Keratinocyte (primary cell): ENCODE measurements around the gene SELENOT. TPM values are rescaled to one million over a fixed set of nuclear protein-coding genes. Genes with fewer than 3 reads are reported as not detected.

Experiments used
- DNase-seq: peaks from one replicate; pipeline ENCODE4 v3.0.0-alpha.2; 2011; ENCODE audit warnings: low read depth, missing footprints, low spot score
- FAIRE-seq: peaks from 2 replicates; lab custom pipeline; 2011; peaks lifted over from hg19 to GRCh38; lab: Jason Lieb, UNC
- H2AFZ ChIP-seq: 2 replicates; pipeline ENCODE4 v1.6.0; 2012; ENCODE audit warnings: low read length, control low read depth, inconsistent platforms; ENCODE audit not compliant: control insufficient read depth
- H3K27ac ChIP-seq: 2 replicates; pipeline ENCODE4 v1.5.1; 2011; ENCODE audit warnings: low read length; ENCODE audit not compliant: control insufficient read depth, insufficient read depth
- H3K27me3 ChIP-seq: 3 replicates; pipeline ENCODE4 v1.6.0; 2011; ENCODE audit warnings: low read length; ENCODE audit not compliant: control insufficient read depth, insufficient read depth; ENCODE audit errors: extremely low read depth
- H3K36me3 ChIP-seq, 2 experiments: 2 replicates in 1 of 2; 3 replicates in 1 of 2; pipeline ENCODE4 v1.5.1; 2011; ENCODE audit warnings: low read length in 2 of 2, mild to moderate bottlenecking in 1 of 2; ENCODE audit not compliant: control insufficient read depth in 2 of 2, insufficient read depth in 2 of 2; ENCODE audit errors: extremely low read depth in 1 of 2
- H3K4me1 ChIP-seq: 3 replicates; pipeline ENCODE4 v1.5.1; 2011; ENCODE audit warnings: low read length; ENCODE audit not compliant: control insufficient read depth, insufficient read depth; ENCODE audit errors: extremely low read depth
- H3K4me2 ChIP-seq: 3 replicates; pipeline ENCODE4 v1.6.0; 2011; ENCODE audit warnings: low read depth, low read length; ENCODE audit not compliant: control insufficient read depth, insufficient read depth; ENCODE audit errors: extremely low read depth
- H3K4me3 ChIP-seq, 3 experiments: fragments of 200-600 bp in 1 of 3; sonication (generic) in 1 of 3; 2 replicates in 2 of 3; 3 replicates in 1 of 3; pipeline ENCODE4 v1.5.1; 2011 to 2016; ENCODE audit warnings: low read length in 3 of 3, mild to moderate bottlenecking in 3 of 3, control low read depth in 2 of 3, inconsistent platforms in 1 of 3, low read depth in 1 of 3, mixed read lengths in 1 of 3, mixed run types in 1 of 3, moderate library complexity in 1 of 3; ENCODE audit not compliant: control insufficient read depth in 2 of 3, insufficient read depth in 2 of 3; ENCODE audit errors: extremely low read depth in 1 of 3
- H3K79me2 ChIP-seq: 2 replicates; pipeline ENCODE4 v1.6.0; 2012; ENCODE audit warnings: low read length; ENCODE audit not compliant: control insufficient read depth, insufficient read depth
- H3K9ac ChIP-seq: 3 replicates; pipeline ENCODE4 v1.6.0; 2011; ENCODE audit warnings: low read length; ENCODE audit not compliant: control insufficient read depth, insufficient read depth; ENCODE audit errors: extremely low read depth
- H3K9me1 ChIP-seq: 3 replicates; pipeline ENCODE4 v1.6.0; 2011; ENCODE audit warnings: low read length; ENCODE audit not compliant: control insufficient read depth, insufficient read depth; ENCODE audit errors: extremely low read depth
- H3K9me3 ChIP-seq: 2 replicates; pipeline ENCODE4 v1.5.1; 2012; ENCODE audit warnings: low read depth, low read length; ENCODE audit not compliant: control insufficient read depth
- H4K20me1 ChIP-seq: 3 replicates; pipeline ENCODE4 v1.6.0; 2011; ENCODE audit warnings: low read length; ENCODE audit not compliant: control insufficient read depth, insufficient read depth; ENCODE audit errors: extremely low read depth
- EZH2 ChIP-seq: IDR thresholded peaks from one replicate; pipeline ENCODE4 v1.6.1; 2012; ENCODE audit warnings: inconsistent platforms, mild to moderate bottlenecking, low read length, moderate library complexity
- dilution Hi-C: fragments of 300-500 bp; cut with MboI; formaldehyde crosslinking; loops from one replicate; pipeline ENCODE4 v1.7.0; 2020; ENCODE audit warnings: low sequenced_read_pairs; ENCODE audit not compliant: extremely low pct_ligation_motif_present
- polyA plus RNA-seq, 5 experiments: library from polyadenylated mRNA; depleted of rRNA in 3 of 5; stranded (reverse) in 3 of 5; stranded (forward) in 1 of 5; unstranded in 1 of 5; fragments of >200 nt; gene quantifications; 1 replicate in 1 of 5; 2 replicates in 3 of 5; 3 replicates in 1 of 5; pipeline versions ENCODE4 v1.2.1 to v1.2.3, GENCODE V29; 2011 to 2012; ENCODE audit warnings: missing spikeins in 2 of 5, low read depth in 1 of 5, low replicate concordance in 1 of 5
- TF ChIP-seq, protein P1 (sequence below), 3 experiments: IDR thresholded peaks in 1 of 3; conservative IDR thresholded peaks in 1 of 3; optimal IDR thresholded peaks in 1 of 3; 2 replicates in 2 of 3; 3 replicates in 1 of 3; pipeline versions ENCODE3 to v1.5.1; 2011; ENCODE audit warnings: low read length in 3 of 3, mild to moderate bottlenecking in 3 of 3, moderate library complexity in 2 of 3, control low read depth in 1 of 3, inconsistent platforms in 1 of 3; ENCODE audit not compliant: insufficient read depth in 2 of 3; ENCODE audit errors: extremely low read depth in 1 of 3

The SELENOT gene
- polyA plus RNA-seq, 1 donor (not counting 4 experiments of a cell fraction or from before 2014, with no cell fraction given): 597 TPM

DNA sequence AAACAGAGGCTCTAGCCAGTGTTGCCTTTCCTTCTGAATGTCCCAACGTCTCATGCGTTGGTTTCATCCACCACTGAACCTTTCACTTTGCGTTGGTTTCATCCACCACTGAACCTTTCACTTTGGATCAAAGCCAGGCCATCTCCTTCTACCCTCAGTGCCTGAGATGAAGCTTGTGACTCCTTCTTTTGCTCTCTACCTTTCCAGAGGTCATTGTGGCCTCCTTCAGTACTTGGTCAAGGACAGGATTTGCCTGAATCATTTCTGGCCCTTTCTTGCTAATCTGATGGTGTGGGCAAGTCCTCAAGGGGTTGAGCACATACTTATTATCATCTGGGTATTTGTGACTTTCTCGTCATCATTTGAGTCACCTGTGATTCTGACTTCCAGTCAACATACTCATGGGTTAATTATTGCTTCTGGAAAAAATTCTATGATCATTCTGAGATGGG, 50.0 kb downstream of the SELENOT start:
- Histone ChIP-seq H3K27ac (no peak overlapping the region), H3K4me3 (no peak overlapping the region), H3K27me3 (peaks cover 5% of the 10 kb centered on the region), H3K9me3 (no peaks in the 10 kb centered on the region), H2AFZ (no peak overlapping the region), H3K9me1 (no peaks in the 10 kb centered on the region), H4K20me1 (no peaks in the 10 kb centered on the region), H3K79me2 (no peaks in the 10 kb centered on the region), H3K4me1 (no peaks in the 10 kb centered on the region), H3K9ac (no peak overlapping the region), H3K36me3 (no peaks in the 10 kb centered on the region), H3K4me2 (no peak overlapping the region)
- dilution Hi-C loops: no loop called here
- FAIRE-seq: no peak
- TF ChIP-seq, protein P1, sequence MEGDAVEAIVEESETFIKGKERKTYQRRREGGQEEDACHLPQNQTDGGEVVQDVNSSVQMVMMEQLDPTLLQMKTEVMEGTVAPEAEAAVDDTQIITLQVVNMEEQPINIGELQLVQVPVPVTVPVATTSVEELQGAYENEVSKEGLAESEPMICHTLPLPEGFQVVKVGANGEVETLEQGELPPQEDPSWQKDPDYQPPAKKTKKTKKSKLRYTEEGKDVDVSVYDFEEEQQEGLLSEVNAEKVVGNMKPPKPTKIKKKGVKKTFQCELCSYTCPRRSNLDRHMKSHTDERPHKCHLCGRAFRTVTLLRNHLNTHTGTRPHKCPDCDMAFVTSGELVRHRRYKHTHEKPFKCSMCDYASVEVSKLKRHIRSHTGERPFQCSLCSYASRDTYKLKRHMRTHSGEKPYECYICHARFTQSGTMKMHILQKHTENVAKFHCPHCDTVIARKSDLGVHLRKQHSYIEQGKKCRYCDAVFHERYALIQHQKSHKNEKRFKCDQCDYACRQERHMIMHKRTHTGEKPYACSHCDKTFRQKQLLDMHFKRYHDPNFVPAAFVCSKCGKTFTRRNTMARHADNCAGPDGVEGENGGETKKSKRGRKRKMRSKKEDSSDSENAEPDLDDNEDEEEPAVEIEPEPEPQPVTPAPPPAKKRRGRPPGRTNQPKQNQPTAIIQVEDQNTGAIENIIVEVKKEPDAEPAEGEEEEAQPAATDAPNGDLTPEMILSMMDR (optimal IDR thresholded peaks at IDR 0.05 in 1 of 3, IDR thresholded peaks at IDR 0.05 in 1 of 3, conservative IDR thresholded peaks at IDR 0.05 in 1 of 3; ENCODE audit: extremely low read depth in 1 of 3, insufficient read depth in 2 of 3, low read length in 3 of 3): no peak
- DNase-seq: no peak

DNA sequence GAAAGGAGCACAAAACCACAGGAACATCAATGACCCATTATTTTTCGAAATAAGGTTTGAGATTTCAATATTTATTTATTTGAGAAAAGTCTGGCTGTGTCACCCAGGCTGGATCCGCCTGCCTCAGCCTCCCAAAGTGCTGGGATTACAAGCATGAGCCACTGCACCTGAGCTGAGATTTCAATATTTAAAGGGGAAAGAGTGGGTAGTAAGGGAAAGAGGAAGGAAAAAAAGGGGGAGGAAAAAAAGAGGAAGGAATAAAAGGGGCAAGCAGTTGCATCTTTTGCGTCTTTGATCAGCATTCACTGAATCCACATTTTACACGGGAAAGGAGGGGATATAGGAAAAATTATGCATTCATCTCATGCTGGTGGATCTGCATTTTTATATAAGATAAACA, 53.2 kb downstream of the SELENOT start:
- Histone ChIP-seq H3K27me3 (peaks cover 5% of the 10 kb centered on the region), H3K36me3 (no peaks in the 10 kb centered on the region), H3K4me1 (no peaks in the 10 kb centered on the region), H3K4me3 (no peak overlapping the region), H3K4me2 (no peak overlapping the region), H3K9me3 (no peaks in the 10 kb centered on the region), H3K9me1 (no peaks in the 10 kb centered on the region), H4K20me1 (no peaks in the 10 kb centered on the region), H3K79me2 (no peaks in the 10 kb centered on the region), H3K27ac (no peak overlapping the region), H3K9ac (no peak overlapping the region), H2AFZ (no peak overlapping the region)
- DNase-seq (no peak), FAIRE-seq (no peak)
- dilution Hi-C loops: no loop called here
- no peak for TF ChIP-seq EZH2
